Adrenal gland (tissue), 5 donors: ENCODE measurements around the gene C8A.

Source experiments
- POLR2A ChIP-seq, 2 donors: fragments of 450-650 bp; IDR thresholded peaks; one replicate each; pipeline ENCODE4 v1.6.1; 2017; ENCODE audit warnings: antibody characterized with exemption in 2 of 2, mild to moderate bottlenecking in 2 of 2, moderate library complexity in 1 of 2
- TF ChIP-seq, protein P1 (sequence below), 6 experiments: fragments of 450-650 bp in 4 of 6; fragments of 200-600 bp in 2 of 6; sonication (generic) in 1 of 6; IDR thresholded peaks; 1 replicate in 5 of 6; 2 replicates in 1 of 6; pipeline versions ENCODE4 v1.5.1 to v1.8.0; 2016 to 2021; ENCODE audit warnings: antibody characterized with exemption in 6 of 6, mild to moderate bottlenecking in 2 of 6, moderate library complexity in 1 of 6
- donor health status: DM: no; HTN: no; CAD: no.

DNA sequence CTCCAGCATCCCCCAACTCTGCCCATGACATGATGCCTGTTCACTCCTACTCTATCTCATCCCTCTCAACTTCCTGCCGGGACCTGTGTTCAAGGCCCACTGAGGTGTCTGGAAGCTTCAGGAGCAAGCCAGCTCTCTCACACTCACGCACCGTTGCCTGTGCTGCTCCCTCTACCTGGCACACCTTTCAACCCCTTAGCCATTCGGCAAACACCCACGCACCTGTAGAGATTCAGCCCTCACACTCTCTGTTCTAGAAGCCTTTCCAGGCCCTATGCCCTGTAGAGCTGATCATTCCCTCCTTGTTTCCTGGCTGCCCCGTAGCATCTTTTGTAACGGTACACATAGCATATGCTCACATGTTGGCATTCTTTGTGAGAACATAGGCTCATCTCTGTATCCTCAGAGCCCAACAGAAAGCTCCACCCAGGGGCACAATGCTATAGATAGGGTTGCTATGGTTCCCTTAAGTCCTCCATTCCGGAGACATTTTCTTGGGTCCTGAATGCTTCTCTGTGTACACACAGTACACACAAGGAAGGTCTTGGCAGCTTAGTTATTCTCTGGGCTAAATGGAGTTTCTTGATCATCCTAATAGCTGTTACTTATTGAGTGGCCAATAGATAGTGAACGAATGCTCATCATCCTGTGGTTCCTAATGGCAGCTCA lies 109.9 kb downstream of the C8A start:
- TF ChIP-seq POLR2A (IDR thresholded peaks at IDR 0.05): no peak
- TF ChIP-seq, protein P1, sequence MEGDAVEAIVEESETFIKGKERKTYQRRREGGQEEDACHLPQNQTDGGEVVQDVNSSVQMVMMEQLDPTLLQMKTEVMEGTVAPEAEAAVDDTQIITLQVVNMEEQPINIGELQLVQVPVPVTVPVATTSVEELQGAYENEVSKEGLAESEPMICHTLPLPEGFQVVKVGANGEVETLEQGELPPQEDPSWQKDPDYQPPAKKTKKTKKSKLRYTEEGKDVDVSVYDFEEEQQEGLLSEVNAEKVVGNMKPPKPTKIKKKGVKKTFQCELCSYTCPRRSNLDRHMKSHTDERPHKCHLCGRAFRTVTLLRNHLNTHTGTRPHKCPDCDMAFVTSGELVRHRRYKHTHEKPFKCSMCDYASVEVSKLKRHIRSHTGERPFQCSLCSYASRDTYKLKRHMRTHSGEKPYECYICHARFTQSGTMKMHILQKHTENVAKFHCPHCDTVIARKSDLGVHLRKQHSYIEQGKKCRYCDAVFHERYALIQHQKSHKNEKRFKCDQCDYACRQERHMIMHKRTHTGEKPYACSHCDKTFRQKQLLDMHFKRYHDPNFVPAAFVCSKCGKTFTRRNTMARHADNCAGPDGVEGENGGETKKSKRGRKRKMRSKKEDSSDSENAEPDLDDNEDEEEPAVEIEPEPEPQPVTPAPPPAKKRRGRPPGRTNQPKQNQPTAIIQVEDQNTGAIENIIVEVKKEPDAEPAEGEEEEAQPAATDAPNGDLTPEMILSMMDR (IDR thresholded peaks at IDR 0.05): no peak
